T-cell (primary cell): ENCODE results near the gene MILR1. TPM values are rescaled to one million over a fixed set of nuclear protein-coding genes. Genes with fewer than 3 reads are reported as not detected.

Experiments
- ATAC-seq, 4 experiments: fragments of 200-7000 bp in 3 of 4; fragments of 150-1000 bp in 1 of 4; cut with Tn5 transposase; replicated peaks in 1 of 4; 1 replicate in 3 of 4; 2 replicates in 1 of 4; pipeline ENCODE4 v1.10.0; 2021; ENCODE audit warnings: moderate library complexity in 3 of 4, mild to moderate bottlenecking in 2 of 4, moderate number of reproducible peaks in 1 of 4
- CTCF ChIA-PET, 2 donors: fragments of 300-600 bp; sonication (Branson Sonifier 250); formaldehyde crosslinking; loops; one replicate each; lab custom pipeline; 2022; ENCODE audit warnings: antibody characterized with exemption in 2 of 2; lab: Charles Lee
- POLR2A ChIA-PET, 2 donors: fragments of 300-600 bp; sonication (Branson Sonifier 250); formaldehyde crosslinking; loops; one replicate each; lab custom pipeline; 2022; ENCODE audit warnings: antibody characterized with exemption in 2 of 2; lab: Charles Lee
- DNase-seq, 35 experiments: peaks; one replicate each; pipeline versions ENCODE4 v3.0.0 to v3.0.0-alpha.2; 2013 to 2023
- H3K27ac ChIP-seq: one replicate; pipeline ENCODE4 v1.5.1; 2013; ENCODE audit warnings: low read length
- H3K27me3 ChIP-seq, 2 experiments: replicated peaks in 1 of 2; 1 replicate in 1 of 2; 2 replicates in 1 of 2; pipeline versions ENCODE4 v1.6.1 to v1.7.0; 2013; ENCODE audit warnings: low read length in 1 of 2, mixed read lengths in 1 of 2; ENCODE audit not compliant: control insufficient read depth in 2 of 2, insufficient read depth in 2 of 2; ENCODE audit errors: extremely low read depth in 1 of 2
- H3K36me3 ChIP-seq, 2 donors: 1 replicate in 1 of 2; 2 replicates in 1 of 2; pipeline versions ENCODE4 v1.6.1 to v1.7.0; 2013; ENCODE audit warnings: low read length in 1 of 2; ENCODE audit not compliant: control insufficient read depth in 2 of 2, insufficient read depth in 1 of 2; ENCODE audit errors: extremely low read depth in 1 of 2
- H3K4me1 ChIP-seq, 2 experiments: 1 replicate in 1 of 2; 2 replicates in 1 of 2; pipeline versions ENCODE4 v1.6.1 to v1.7.0; 2013; ENCODE audit warnings: low read length in 2 of 2, mixed read lengths in 1 of 2; ENCODE audit not compliant: insufficient read depth in 2 of 2, control insufficient read depth in 1 of 2; ENCODE audit errors: extremely low read depth in 1 of 2
- H3K4me3 ChIP-seq, 2 donors: 1 replicate in 1 of 2; 2 replicates in 1 of 2; pipeline versions ENCODE4 v1.5.1 to v1.7.0; 2013; ENCODE audit warnings: mild to moderate bottlenecking in 2 of 2, low read length in 1 of 2, moderate library complexity in 1 of 2; ENCODE audit not compliant: control insufficient read depth in 1 of 2; ENCODE audit errors: extremely low read depth in 1 of 2
- H3K9me3 ChIP-seq: 2 replicates; pipeline ENCODE4 v1.7.0; 2013
- H3K27ac Mint-ChIP-seq, 2 donors: one replicate each; pipeline ENCODE4 v1.8.0; 2020 to 2021; ENCODE audit warnings: mild to moderate bottlenecking in 2 of 2, mixed read lengths in 2 of 2
- H3K27me3 Mint-ChIP-seq, 2 donors: one replicate each; pipeline ENCODE4 v1.8.0; 2021 to 2022; ENCODE audit warnings: mixed read lengths in 2 of 2
- H3K36me3 Mint-ChIP-seq: one replicate; pipeline ENCODE4 v1.8.0; 2021; ENCODE audit warnings: mixed read lengths
- H3K4me1 Mint-ChIP-seq, 3 donors: one replicate each; pipeline ENCODE4 v1.8.0; 2020 to 2022; ENCODE audit warnings: mixed read lengths in 3 of 3, mild to moderate bottlenecking in 1 of 3
- H3K4me3 Mint-ChIP-seq, 3 donors: one replicate each; pipeline ENCODE4 v1.8.0; 2020 to 2022; ENCODE audit warnings: mild to moderate bottlenecking in 3 of 3, mixed read lengths in 3 of 3, moderate library complexity in 3 of 3
- H3K9me3 Mint-ChIP-seq, 3 donors: one replicate each; pipeline ENCODE4 v1.8.0; 2020 to 2022; ENCODE audit warnings: mixed read lengths in 3 of 3
- WGBS: methylation state at CpG from one replicate; pipeline ENCODE4 v1.1.5; 2013; ENCODE audit warnings: missing lambda C conversion rate; ENCODE audit not compliant: insufficient coverage; 5-methylcytosine and 5-hydroxymethylcytosine counted together
- total RNA-seq, 35 experiments: library from RNA in 6 of 35; stranded (reverse) in 6 of 35; fragments of 120-200 nt in 1 of 35; gene quantifications; one replicate each; pipeline versions ENCODE4 v1.2.1 to v1.2.4 and lab custom pipeline; 2013 to 2026

Gene MILR1
- total RNA-seq, 5 donors from 2014 or later (not counting 1 experiment from before 2014, with no cell fraction given), result 0.22 to 0.76 TPM; not detected in 3

GRCh38 chr17:64506576-64507412, 57.9 kb downstream of the MILR1 start, which contains the start of gene CEP95:
CEP95 (plus strand) TSS chr17:64506977; CDS start chr17:64507098, 121 bp downstream.
- Histone ChIP-seq H3K9me3 (no peaks in the 10 kb centered on the region), H3K27me3 (no peaks in the 10 kb centered on the region), H3K4me1 (peaks cover 19 to 34% of the 10 kb centered on the region in 2 experiments), H3K4me3 (peak within 1 kb of the TSS; percentile 91 to 99), H3K27ac (peak within 1 kb of the TSS; percentile 99), H3K36me3 (peaks cover 0 to 58% of the 10 kb centered on the region in 2 donors)
- peaks cover 62% of the 10 kb centered on the region for H3K36me3 Mint-ChIP-seq
- peaks cover 62 to 72% (median 62%) of the 10 kb centered on the region in 3 donors for H3K4me1 Mint-ChIP-seq
- H3K27me3 Mint-ChIP-seq, result no peaks in the 10 kb centered on the region
- DNase-seq, result peak in 34 of 35 experiments; percentile 90 to 98 (median 95)
- CTCF ChIA-PET, result interaction anchor here (0.5 to 2.4 kb wide), 6 partner anchors 10 to 243 kb away, joined by 3 to 31 read pairs (median 8); partner anchors contain the start of genes POLG2 (in 1 of the 2) and TEX2 (in 1 of the 2)
- peak within 1 kb of the TSS; percentile 97 to 100 (median 100) for H3K4me3 Mint-ChIP-seq
- peak; percentile 63 to 76 (median 69) for ATAC-seq
- H3K9me3 Mint-ChIP-seq, result no peaks in the 10 kb centered on the region
- POLR2A ChIA-PET, result interaction anchor here (0.6 to 3.6 kb wide), 14 partner anchors 9 to 734 kb away, joined by 3 to 72 read pairs (median 6); partner anchors contain the start of gene POLG2 (in 2 of the 2)
- under 1% methylated on average over 73 of the region's 77 CpGs for WGBS
- peak within 1 kb of the TSS; percentile 99 to 100 for H3K27ac Mint-ChIP-seq

GRCh38 chr17:64507413-64507782, 58.5 kb downstream of the MILR1 start:
- no peaks in the 10 kb centered on the region for H3K27me3 ChIP-seq
- Mint-ChIP-seq H3K4me3 (peak overlapping the region; percentile 97 to 100 (median 100)), H3K9me3 (no peaks in the 10 kb centered on the region), H3K27me3 (no peaks in the 10 kb centered on the region), H3K27ac (peak overlapping the region; percentile 99 to 100), H3K4me1 (peaks cover 59 to 66% (median 60%) of the 10 kb centered on the region in 3 donors), H3K36me3 (peaks cover 59% of the 10 kb centered on the region)
- DNase-seq, result peak in 20 of 35 experiments; percentile 8 to 79 (median 24)
- no peaks in the 10 kb centered on the region for H3K9me3 ChIP-seq
- H3K27ac ChIP-seq, result peak overlapping the region; percentile 99
- H3K4me3 ChIP-seq, result peak overlapping the region; percentile 91 to 99
- H3K4me1 ChIP-seq, result peaks cover 19 to 34% of the 10 kb centered on the region in 2 experiments
- ATAC-seq, result peak; percentile 25 to 41 (median 40)
- H3K36me3 ChIP-seq, result peaks cover 0 to 56% of the 10 kb centered on the region in 2 donors
- ChIA-PET POLR2A (interaction anchor here (0.6 to 3.6 kb wide), 8 partner anchors 10 to 362 kb away, joined by 3 to 72 read pairs (median 4); partner anchors contain the start of gene POLG2 (in 2 of the 2)), CTCF (interaction anchor here (1.0 to 2.4 kb wide), 5 partner anchors 11 to 88 kb away, joined by 3 to 31 read pairs (median 10); partner anchors contain the start of gene POLG2 (in 1 of the 2))
- 0% methylated on average over 5 of the region's 13 CpGs for WGBS

- Histone ChIP-seq H3K9me3 (no peaks in the 10 kb centered on the region), H3K4me3 (no peak overlapping the region), H3K27me3 (no peaks in the 10 kb centered on the region), H3K4me1 (peaks cover 14 to 27% of the 10 kb centered on the region in 2 experiments), H3K27ac (no peak overlapping the region), H3K36me3 (peaks cover 7 to 54% of the 10 kb centered on the region in 2 donors)
- no peak for ATAC-seq
- Mint-ChIP-seq H3K27ac (no peak overlapping the region), H3K4me3 (peak overlapping the region; percentile 97 to 100 (median 100)), H3K9me3 (no peaks in the 10 kb centered on the region), H3K4me1 (peaks cover 55 to 60% (median 59%) of the 10 kb centered on the region in 3 donors), H3K36me3 (peaks cover 55% of the 10 kb centered on the region), H3K27me3 (no peaks in the 10 kb centered on the region)
- DNase-seq, result no peak
- ChIA-PET CTCF (no interaction called here), POLR2A (no interaction called here)
- no CpG with 5 or more reads among the region's 2 CpGs for WGBS
These were observed 59.8 kb downstream of the MILR1 start for GRCh38 chr17:64508683-64509082.

GRCh38 chr17:64509179-64509578, 60.3 kb downstream of the MILR1 start:
- Histone ChIP-seq H3K27ac (no peak overlapping the region), H3K27me3 (no peaks in the 10 kb centered on the region), H3K9me3 (no peaks in the 10 kb centered on the region), H3K4me3 (no peak overlapping the region), H3K4me1 (peaks cover 9 to 23% of the 10 kb centered on the region in 2 experiments), H3K36me3 (peaks cover 7 to 52% of the 10 kb centered on the region in 2 donors)
- Mint-ChIP-seq H3K4me1 (peaks cover 52 to 60% (median 57%) of the 10 kb centered on the region in 3 donors), H3K36me3 (peaks cover 55% of the 10 kb centered on the region), H3K4me3 (peak overlapping the region in 2 of 3 donors; percentile 37 to 100), H3K27ac (no peak overlapping the region), H3K9me3 (no peaks in the 10 kb centered on the region), H3K27me3 (no peaks in the 10 kb centered on the region)
- ATAC-seq (no peak), DNase-seq (no peak)
- POLR2A ChIA-PET, result no interaction called here
- CTCF ChIA-PET, result no interaction called here
- 92% methylated on average over 2 of the region's 6 CpGs for WGBS

GRCh38 chr17:64515419-64515818, 66.5 kb downstream of the MILR1 start:
- DNase-seq (no peak), ATAC-seq (no peak)
- Mint-ChIP-seq H3K9me3 (no peaks in the 10 kb centered on the region), H3K4me1 (peaks cover 25 to 48% (median 35%) of the 10 kb centered on the region in 3 donors), H3K27ac (peak overlapping the region in 1 of 2 donors; percentile 53), H3K36me3 (peaks cover 61% of the 10 kb centered on the region), H3K4me3 (no peak overlapping the region), H3K27me3 (no peaks in the 10 kb centered on the region)
- WGBS, result 100% methylated on average over 1 of the region's 2 CpGs
- Histone ChIP-seq H3K9me3 (no peaks in the 10 kb centered on the region), H3K4me1 (no peaks in the 10 kb centered on the region), H3K27me3 (no peaks in the 10 kb centered on the region), H3K4me3 (no peak overlapping the region), H3K36me3 (peaks cover 12 to 80% of the 10 kb centered on the region in 2 donors), H3K27ac (no peak overlapping the region)
- ChIA-PET CTCF (no interaction called here), POLR2A (interaction anchor here in 1 of 2 donors (1.0 kb wide), 1 partner anchor 9 kb away, joined by 4 read pairs; the partner anchor contains the start of genes CEP95 and DDX5)

- peak overlapping the region in 1 of 2 donors; percentile 53 for H3K27ac Mint-ChIP-seq
- Histone ChIP-seq H3K4me1 (no peaks in the 10 kb centered on the region), H3K4me3 (no peak overlapping the region), H3K36me3 (peaks cover 16 to 79% of the 10 kb centered on the region in 2 donors), H3K27me3 (no peaks in the 10 kb centered on the region), H3K27ac (no peak overlapping the region), H3K9me3 (no peaks in the 10 kb centered on the region)
- no peaks in the 10 kb centered on the region for H3K9me3 Mint-ChIP-seq
- no peak overlapping the region for H3K4me3 Mint-ChIP-seq
- no peaks in the 10 kb centered on the region for H3K27me3 Mint-ChIP-seq
- no CpG with 5 or more reads among the region's 1 CpG for WGBS
- ChIA-PET CTCF (interaction anchor here in 1 of 2 donors (0.7 kb wide), 1 partner anchor 48 kb away, joined by 3 read pairs; no protein-coding TSS in a partner anchor), POLR2A (interaction anchor here (0.5 to 1.0 kb wide), 2 partner anchors 9 to 17 kb away, joined by 3 to 4 read pairs; partner anchors contain the start of genes CEP95 (in 1 of the 2) and DDX5 (in 1 of the 2))
- peaks cover 57% of the 10 kb centered on the region for H3K36me3 Mint-ChIP-seq
- ATAC-seq (no peak), DNase-seq (no peak)
- peaks cover 21 to 46% (median 32%) of the 10 kb centered on the region in 3 donors for H3K4me1 Mint-ChIP-seq
These were observed 66.9 kb downstream of the MILR1 start for GRCh38 chr17:64515829-64516228.
